ENCODE measurements around the gene C5orf22.

DNA sequence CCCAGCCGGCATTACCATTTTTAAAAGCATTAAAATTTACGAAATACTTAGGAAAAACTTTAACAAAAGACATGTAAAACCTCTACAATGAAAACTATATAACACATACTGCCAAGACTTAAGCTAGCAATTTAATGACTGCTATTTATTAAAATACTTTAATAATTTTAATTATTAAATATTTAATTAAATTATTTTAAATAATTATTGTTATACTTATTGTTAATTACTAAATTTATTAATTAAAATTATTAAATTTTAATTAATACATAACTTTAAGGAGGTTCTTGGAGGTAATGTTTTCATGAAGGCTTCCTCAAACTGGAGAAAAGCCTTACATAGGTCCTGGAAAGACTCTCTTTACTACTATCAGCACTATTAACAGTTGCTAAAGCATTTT is 47.5 kb downstream of the C5orf22 start:
- TF ChIP-seq, protein P1, sequence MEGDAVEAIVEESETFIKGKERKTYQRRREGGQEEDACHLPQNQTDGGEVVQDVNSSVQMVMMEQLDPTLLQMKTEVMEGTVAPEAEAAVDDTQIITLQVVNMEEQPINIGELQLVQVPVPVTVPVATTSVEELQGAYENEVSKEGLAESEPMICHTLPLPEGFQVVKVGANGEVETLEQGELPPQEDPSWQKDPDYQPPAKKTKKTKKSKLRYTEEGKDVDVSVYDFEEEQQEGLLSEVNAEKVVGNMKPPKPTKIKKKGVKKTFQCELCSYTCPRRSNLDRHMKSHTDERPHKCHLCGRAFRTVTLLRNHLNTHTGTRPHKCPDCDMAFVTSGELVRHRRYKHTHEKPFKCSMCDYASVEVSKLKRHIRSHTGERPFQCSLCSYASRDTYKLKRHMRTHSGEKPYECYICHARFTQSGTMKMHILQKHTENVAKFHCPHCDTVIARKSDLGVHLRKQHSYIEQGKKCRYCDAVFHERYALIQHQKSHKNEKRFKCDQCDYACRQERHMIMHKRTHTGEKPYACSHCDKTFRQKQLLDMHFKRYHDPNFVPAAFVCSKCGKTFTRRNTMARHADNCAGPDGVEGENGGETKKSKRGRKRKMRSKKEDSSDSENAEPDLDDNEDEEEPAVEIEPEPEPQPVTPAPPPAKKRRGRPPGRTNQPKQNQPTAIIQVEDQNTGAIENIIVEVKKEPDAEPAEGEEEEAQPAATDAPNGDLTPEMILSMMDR (IDR thresholded peaks at IDR 0.05) = no peak
- TF ChIP-seq ZFX (IDR thresholded peaks at IDR 0.05; ENCODE audit: borderline replicate concordance) = no peak

Data from 22Rv1 (cell line).